Astrocyte of the cerebellum (primary cell): Measurements from ENCODE around the gene TCERG1L.

ENCODE experiments used
- DNase-seq: peaks from one replicate; pipeline ENCODE4 v3.0.0-alpha.2; 2011; ENCODE audit warnings: low read depth
- H3K4me3 ChIP-seq: 2 replicates; pipeline ENCODE4 v1.5.1; 2011; ENCODE audit warnings: mild to moderate bottlenecking, low read depth, low read length, moderate library complexity
- CTCF ChIP-seq: IDR thresholded peaks from 2 replicates; pipeline ENCODE4 v1.5.1; 2012; ENCODE audit warnings: low read length, low read depth, moderate library complexity, mild to moderate bottlenecking; ENCODE audit errors: missing control alignments
- in situ Hi-C: cut with HindIII; loops from 2 replicates; pipeline ENCODE4 v1.10.0; 2017; ENCODE audit warnings: low sequenced_read_pairs

Gene TCERG1L

GRCh38 chr10:131096031-131096430, 215.5 kb downstream of the TCERG1L start:
- no peak overlapping the region for H3K4me3 ChIP-seq
- TF ChIP-seq CTCF = no peak
- no peak for DNase-seq
- in situ Hi-C loops = no loop called here

GRCh38 chr10:131095313-131095580, 216.3 kb downstream of the TCERG1L start:
- no peak for DNase-seq
- H3K4me3 ChIP-seq = no peak overlapping the region
- TF ChIP-seq CTCF = no peak
- in situ Hi-C loops = no loop called here

GRCh38 chr10:131094527-131095312, 216.8 kb downstream of the TCERG1L start:
- H3K4me3 ChIP-seq = no peak overlapping the region
- no peak for DNase-seq
- in situ Hi-C loops = no loop called here
- no peak for TF ChIP-seq CTCF

DNA sequence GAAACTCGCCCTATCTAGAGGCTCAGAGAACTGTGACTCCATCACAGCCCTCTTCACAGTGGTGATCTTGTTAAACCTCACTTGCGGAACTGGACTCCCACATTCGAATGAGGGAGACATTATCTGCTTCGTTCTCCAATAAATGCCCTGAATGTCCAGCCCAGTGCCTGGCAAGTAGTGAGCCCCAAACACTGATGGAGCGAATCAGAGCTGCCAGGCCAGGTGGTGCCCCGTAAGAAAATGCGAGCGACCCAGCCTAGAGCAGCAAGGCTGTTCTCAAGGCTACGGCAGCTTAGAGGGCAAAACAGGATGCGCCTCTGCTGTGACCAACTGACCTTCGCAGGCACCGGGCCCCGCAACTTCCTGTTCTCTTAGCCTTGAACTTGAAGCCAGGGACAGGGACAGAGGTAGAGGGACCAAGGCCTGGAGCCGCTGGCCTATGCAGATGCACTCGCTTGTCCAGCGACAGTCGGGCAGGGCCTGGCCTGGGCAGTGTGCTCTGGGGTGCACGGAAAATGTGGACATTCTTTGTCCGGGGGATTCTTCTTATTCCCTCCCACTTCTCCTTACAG, 217.6 kb downstream of the TCERG1L start:
- DNase-seq = no peak
- no peak for TF ChIP-seq CTCF
- in situ Hi-C loops = no loop called here
- H3K4me3 ChIP-seq = no peak overlapping the region

GRCh38 chr10:131093346-131093745, 218.2 kb downstream of the TCERG1L start:
- no peak overlapping the region for H3K4me3 ChIP-seq
- no peak for TF ChIP-seq CTCF
- in situ Hi-C loops = no loop called here
- no peak for DNase-seq

- in situ Hi-C loops = no loop called here
- TF ChIP-seq CTCF = no peak
- DNase-seq = no peak
- H3K4me3 ChIP-seq = no peak overlapping the region
Observed at GRCh38 chr10:131092876-131093275, 218.6 kb downstream of the TCERG1L start.

- no peak for DNase-seq
- in situ Hi-C loops = no loop called here
- H3K4me3 ChIP-seq = no peak overlapping the region
- no peak for TF ChIP-seq CTCF
Observed at GRCh38 chr10:131092386-131092785, 219.1 kb downstream of the TCERG1L start.
